Thoracic aorta (tissue), 2 donors: ENCODE measurements around the gene FKBP1B. TPM values are rescaled to one million over a fixed set of nuclear protein-coding genes. Genes with fewer than 3 reads are reported as not detected.

ENCODE experiments used
- ATAC-seq: fragments of 150-250 bp; one replicate; pipeline ENCODE4 v1.8.0; 2017; ENCODE audit warnings: low read depth; ENCODE audit not compliant: insufficient number of reproducible peaks, low FRiP score
- DNase-seq: peaks from one replicate; pipeline ENCODE4 v3.0.0-alpha.2; 2020; ENCODE audit warnings: low spot score
- H3K27ac ChIP-seq, 2 donors: fragments of 200-600 bp; sonication (generic); 1 replicate in 1 of 2; 2 replicates in 1 of 2; pipeline ENCODE4 v1.5.1; 2016; ENCODE audit warnings: mild to moderate bottlenecking in 2 of 2, moderate library complexity in 2 of 2
- H3K27me3 ChIP-seq: fragments of 200-600 bp; sonication (generic); replicated peaks from 2 replicates; pipeline ENCODE4 v1.6.0; 2016; ENCODE audit warnings: mild to moderate bottlenecking; ENCODE audit not compliant: insufficient read depth
- H3K36me3 ChIP-seq: fragments of 200-600 bp; sonication (generic); one replicate; pipeline ENCODE4 v1.5.1; 2016
- H3K4me1 ChIP-seq, 2 donors: fragments of 200-600 bp; sonication (generic); 1 replicate in 1 of 2; 2 replicates in 1 of 2; pipeline versions ENCODE4 v1.5.1 to v1.6.0; 2016; ENCODE audit warnings: low read depth in 2 of 2, mild to moderate bottlenecking in 1 of 2; ENCODE audit not compliant: control insufficient read depth in 1 of 2
- H3K4me3 ChIP-seq: fragments of 200-600 bp; sonication (generic); 2 replicates; pipeline ENCODE4 v1.5.1; 2016; ENCODE audit warnings: mild to moderate bottlenecking
- H3K9me3 ChIP-seq: fragments of 200-600 bp; sonication (generic); 2 replicates; pipeline ENCODE4 v1.5.1; 2016
- CTCF ChIP-seq: fragments of 200-600 bp; sonication (generic); IDR thresholded peaks from one replicate; pipeline ENCODE4 v1.5.1; 2019; ENCODE audit warnings: antibody characterized with exemption
- total RNA-seq, 2 donors: library from RNA; depleted of rRNA; stranded (reverse); fragments of >200 nt; gene quantifications; one replicate each; pipeline versions ENCODE4 v1.1.0 to v1.2.3, GENCODE V29; 2016

The FKBP1B gene
- 10 to 100 TPM in 1 of 2 donors, 1 to 10 TPM in 1; 7.3 to 12.5 TPM for total RNA-seq

- H3K9me3 ChIP-seq = no peaks in the 10 kb centered on the region
- no peak for ATAC-seq
- H3K4me1 ChIP-seq = peaks cover 12 to 25% of the 10 kb centered on the region in 2 donors
- H3K27me3 ChIP-seq = no peaks in the 10 kb centered on the region
- no peaks in the 10 kb centered on the region for H3K36me3 ChIP-seq
- no peak for DNase-seq
- H3K27ac ChIP-seq = peak within 1 kb of the TSS; percentile 58 to 61
- peak within 1 kb of the TSS; percentile 95 for H3K4me3 ChIP-seq
- TF ChIP-seq CTCF = no peak
Observed at GRCh38 chr2:24049485-24050021, at the start of gene FKBP1B. TSS of gene FKBP1B (plus strand) at chr2:24049741. CDS start at chr2:24049850, 109 bp downstream.

DNA sequence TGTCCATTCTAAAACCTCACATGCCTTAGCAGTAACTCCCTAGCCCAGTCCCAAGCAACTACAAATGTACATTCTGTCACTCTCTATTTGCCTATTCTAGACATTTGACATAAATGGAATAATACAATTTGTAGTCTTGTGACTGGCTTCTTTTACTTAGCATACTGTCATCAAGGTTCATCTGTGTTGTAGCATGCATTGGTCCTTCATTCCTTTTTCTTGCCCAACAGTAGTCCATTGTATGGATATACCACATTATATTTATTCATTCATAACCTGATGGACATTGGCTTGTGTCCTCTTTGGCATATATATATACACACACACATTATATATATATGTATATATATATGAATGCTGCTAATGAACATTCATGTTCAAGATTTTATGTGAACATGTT lies 41.8 kb upstream of the FKBP1B start:
- Histone ChIP-seq H3K36me3 (no peaks in the 10 kb centered on the region), H3K27ac (no peak overlapping the region), H3K9me3 (no peaks in the 10 kb centered on the region), H3K27me3 (no peaks in the 10 kb centered on the region), H3K4me3 (no peak overlapping the region), H3K4me1 (peaks cover 6 to 10% of the 10 kb centered on the region in 2 donors)
- ATAC-seq (no peak), DNase-seq (no peak)
- no peak for TF ChIP-seq CTCF

DNA sequence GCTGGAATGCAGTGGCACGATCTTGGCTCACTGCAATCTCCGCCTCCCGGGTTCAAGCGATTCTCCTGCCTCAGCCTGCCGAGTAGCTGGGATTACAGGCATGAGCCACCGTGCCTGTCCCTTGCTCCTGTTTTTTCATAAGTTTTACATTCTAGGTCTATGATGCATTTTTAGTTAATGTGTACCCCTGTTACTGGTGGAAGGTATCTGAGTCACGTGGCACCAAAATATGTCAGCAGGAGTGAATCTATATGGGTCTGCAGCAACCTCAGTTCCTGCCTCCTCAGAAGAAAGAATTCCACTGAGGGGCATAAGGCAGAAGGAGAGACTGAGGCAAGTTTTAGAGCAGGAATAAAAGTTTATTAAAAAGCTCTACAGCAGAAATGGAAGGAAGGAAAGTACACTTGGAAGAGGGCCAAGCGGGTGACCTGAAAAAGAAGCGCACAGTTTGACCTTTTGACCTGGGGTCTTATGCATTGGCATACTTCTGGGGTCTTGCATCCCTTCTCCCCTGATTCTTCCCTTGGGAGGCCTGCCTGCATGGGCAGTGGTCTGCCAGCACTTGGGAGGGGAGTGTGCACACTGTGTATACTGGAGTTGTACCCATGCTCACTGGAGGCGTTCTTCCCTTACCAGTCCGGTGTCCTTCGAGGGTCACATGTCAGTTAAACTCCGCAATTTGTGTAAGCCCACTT lies 40.7 kb upstream of the FKBP1B start:
- H3K4me1 ChIP-seq = peaks cover 6 to 10% of the 10 kb centered on the region in 2 donors
- no peak overlapping the region for H3K4me3 ChIP-seq
- DNase-seq (no peak), ATAC-seq (no peak)
- no peaks in the 10 kb centered on the region for H3K27me3 ChIP-seq
- no peaks in the 10 kb centered on the region for H3K9me3 ChIP-seq
- TF ChIP-seq CTCF = no peak
- no peaks in the 10 kb centered on the region for H3K36me3 ChIP-seq
- H3K27ac ChIP-seq = no peak overlapping the region

DNA sequence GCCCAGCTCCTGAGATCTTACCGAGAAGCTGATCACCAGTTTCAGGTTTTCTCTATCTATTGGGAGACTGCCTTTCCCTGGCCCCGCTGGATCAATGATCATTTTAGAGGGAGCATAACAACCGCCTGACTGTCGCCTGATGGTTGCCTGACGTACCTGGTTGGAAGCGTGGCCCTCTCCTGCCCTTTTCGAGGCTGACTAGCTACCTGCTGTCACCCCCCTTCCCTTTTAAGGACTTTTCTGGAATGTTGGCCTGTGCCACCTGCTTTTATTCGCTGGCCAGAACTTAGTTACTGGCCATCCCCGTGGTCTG lies 40.2 kb upstream of the FKBP1B start:
- no peak overlapping the region for H3K27ac ChIP-seq
- DNase-seq (no peak), ATAC-seq (no peak)
- no peaks in the 10 kb centered on the region for H3K27me3 ChIP-seq
- no peaks in the 10 kb centered on the region for H3K9me3 ChIP-seq
- H3K4me3 ChIP-seq = peak overlapping the region; percentile 44
- peaks cover 6 to 10% of the 10 kb centered on the region in 2 donors for H3K4me1 ChIP-seq
- no peaks in the 10 kb centered on the region for H3K36me3 ChIP-seq
- no peak for TF ChIP-seq CTCF

DNA sequence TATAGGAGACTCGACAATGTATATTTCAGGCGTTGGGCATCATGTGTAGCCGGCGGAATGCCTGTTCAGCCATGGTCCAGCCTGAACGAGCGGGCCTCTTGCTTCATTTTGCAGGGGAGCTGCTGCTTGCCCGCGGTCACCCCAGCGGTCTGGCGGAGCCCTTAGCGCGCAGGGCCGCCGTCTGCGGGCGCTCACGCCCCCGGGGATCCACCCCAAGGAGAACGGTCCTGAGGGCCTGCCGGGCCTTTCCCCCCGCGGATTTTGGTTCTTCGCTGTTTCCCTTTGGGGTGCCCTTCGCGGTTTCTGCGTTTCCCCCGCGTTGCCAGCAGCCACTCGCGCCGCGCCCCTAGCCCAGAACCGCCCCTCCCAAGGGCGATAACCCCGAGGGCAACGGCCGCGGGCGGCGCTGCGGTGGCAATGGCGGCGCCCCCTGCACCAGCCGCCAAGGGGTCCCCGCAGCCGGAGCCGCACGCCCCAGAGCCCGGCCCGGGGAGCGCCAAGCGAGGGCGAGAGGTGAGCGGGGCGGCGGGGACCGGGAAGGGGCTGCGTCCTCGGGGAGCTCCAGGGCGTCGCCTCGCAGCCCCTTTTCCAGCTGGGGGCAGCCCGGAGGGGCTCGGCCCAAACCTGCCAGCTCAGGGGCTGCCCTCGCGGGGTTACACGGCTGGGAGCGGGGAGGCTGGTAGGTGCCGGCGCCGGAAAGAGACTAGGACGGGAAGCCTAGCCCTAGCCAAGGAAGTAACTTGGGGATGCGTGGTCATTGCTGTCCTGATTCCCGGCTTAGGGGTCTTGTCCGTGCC lies 39.7 kb upstream of the FKBP1B start, which contains the start of gene MFSD2B:
Gene MFSD2B (plus strand): TSS at position 406 of the 797 bp plus-strand sequence. CDS start 12 bp downstream, at position 418.
- DNase-seq (no peak), ATAC-seq (no peak)
- H3K9me3 ChIP-seq = no peaks in the 10 kb centered on the region
- H3K27me3 ChIP-seq = no peaks in the 10 kb centered on the region
- H3K36me3 ChIP-seq = no peaks in the 10 kb centered on the region
- H3K27ac ChIP-seq = no peak within 1 kb of the TSS
- peak within 1 kb of the TSS; percentile 44 for H3K4me3 ChIP-seq
- peaks cover 6 to 10% of the 10 kb centered on the region in 2 donors for H3K4me1 ChIP-seq
- no peak for TF ChIP-seq CTCF
